HepG2 (cell line): Measurements from ENCODE around the gene ADGRG1. TPM values are rescaled to one million over a fixed set of nuclear protein-coding genes. Genes with fewer than 3 reads are reported as not detected.

Experiments used
- ARID3A ChIP-seq: IDR thresholded peaks from 2 replicates; pipeline ENCODE4 v1.6.1; 2012; ENCODE audit warnings: low read depth, low read length, improper control_type of control experiment
- BORCS8-MEF2B ChIP-seq: sonication (generic); formaldehyde crosslinking; IDR thresholded peaks from 2 replicates; pipeline ENCODE4 v1.8.0; 2022; ENCODE audit warnings: mild to moderate bottlenecking, missing genetic modification reagents
- ETV6 ChIP-seq: sonication (generic); formaldehyde crosslinking; conservative IDR thresholded peaks from 2 replicates; pipeline ENCODE4 v1.4.0; 2020; ENCODE audit warnings: missing genetic modification reagents
- FOXJ3 ChIP-seq: sonication (generic); formaldehyde crosslinking; IDR thresholded peaks from 2 replicates; pipeline ENCODE4 v1.4.0; 2020; ENCODE audit warnings: missing genetic modification reagents, mild to moderate bottlenecking, borderline replicate concordance
- FUBP1 ChIP-seq: sonication (generic); formaldehyde crosslinking; IDR thresholded peaks from 2 replicates; pipeline ENCODE4 v1.5.1; 2020; ENCODE audit warnings: missing genetic modification reagents, mild to moderate bottlenecking, borderline replicate concordance
- GATAD2A ChIP-seq: IDR thresholded peaks from 2 replicates; pipeline ENCODE4 v1.6.1; 2016
- KDM2A ChIP-seq: sonication (generic); formaldehyde crosslinking; IDR thresholded peaks from 2 replicates; pipeline ENCODE4 v1.4.0; 2020; ENCODE audit warnings: low read depth, missing genetic modification reagents, borderline replicate concordance
- KDM4B ChIP-seq: sonication (generic); formaldehyde crosslinking; IDR thresholded peaks from 2 replicates; pipeline ENCODE4 v1.4.0; 2020; ENCODE audit warnings: missing genetic modification reagents
- KDM6A ChIP-seq: IDR thresholded peaks from 2 replicates; pipeline ENCODE4 v1.6.1; 2016; ENCODE audit warnings: low read depth
- KMT2B ChIP-seq: IDR thresholded peaks from 2 replicates; pipeline ENCODE4 v1.6.1; 2016; ENCODE audit warnings: missing genetic modification reagents, missing compliant biosample characterization
- NONO ChIP-seq, 2 experiments: fragments of 450-650 bp in 1 of 2; sonication (generic) in 1 of 2; formaldehyde crosslinking in 1 of 2; IDR thresholded peaks in 1 of 2; conservative IDR thresholded peaks in 1 of 2; 2 replicates each; pipeline versions ENCODE4 v1.6.1 to v1.8.0; 2017 to 2022; ENCODE audit warnings: mild to moderate bottlenecking in 1 of 2, missing genetic modification reagents in 1 of 2, moderate library complexity in 1 of 2
- POLR2AphosphoS2 ChIP-seq: IDR thresholded peaks from 2 replicates; pipeline ENCODE4 v1.6.1; 2011; ENCODE audit warnings: low read depth, low read length, improper control_type of control experiment
- RELA ChIP-seq: sonication (generic); formaldehyde crosslinking; IDR thresholded peaks from 2 replicates; pipeline ENCODE4 v1.4.0; 2020; ENCODE audit warnings: missing genetic modification reagents
- TARDBP ChIP-seq: sonication (generic); formaldehyde crosslinking; IDR thresholded peaks from 2 replicates; pipeline ENCODE4 v1.8.0; 2022; ENCODE audit warnings: mild to moderate bottlenecking, missing genetic modification reagents
- ZFX ChIP-seq: sonication (generic); formaldehyde crosslinking; IDR thresholded peaks from 2 replicates; pipeline ENCODE4 v1.4.0; 2020; ENCODE audit warnings: mild to moderate bottlenecking, low read depth, missing genetic modification reagents, moderate library complexity
- ZNF350 ChIP-seq: sonication (generic); formaldehyde crosslinking; IDR thresholded peaks from 2 replicates; pipeline ENCODE4 v1.4.0; 2020; ENCODE audit warnings: mild to moderate bottlenecking, low read depth, missing genetic modification reagents, borderline replicate concordance
- ZNF543 ChIP-seq: sonication (generic); formaldehyde crosslinking; IDR thresholded peaks from 2 replicates; pipeline ENCODE4 v1.4.0; 2020; ENCODE audit warnings: mild to moderate bottlenecking, missing genetic modification reagents
- ZNF547 ChIP-seq: sonication (generic); formaldehyde crosslinking; IDR thresholded peaks from 2 replicates; pipeline ENCODE4 v1.5.1; 2020; ENCODE audit warnings: mild to moderate bottlenecking, missing genetic modification reagents
- ZNF644 ChIP-seq: IDR thresholded peaks from 2 replicates; pipeline ENCODE4 v1.6.1; 2016; ENCODE audit warnings: low read depth
- ZNF720 ChIP-seq: sonication (generic); formaldehyde crosslinking; IDR thresholded peaks from 2 replicates; pipeline ENCODE4 v1.4.0; 2020; ENCODE audit warnings: missing genetic modification reagents
- ZNF724P ChIP-seq: sonication (generic); formaldehyde crosslinking; IDR thresholded peaks from 2 replicates; pipeline ENCODE4 v1.8.0; 2022; ENCODE audit warnings: missing genetic modification reagents, borderline replicate concordance
- polyA plus RNA-seq, 8 experiments: library from polyadenylated mRNA; depleted of rRNA in 3 of 8; stranded (reverse) in 7 of 8; unstranded in 1 of 8; fragments of >200 nt; fragmentation: Illumina TruSeq in 4 of 8; extraction: Trizol in 4 of 8; gene quantifications; 2 replicates each; pipeline versions ENCODE4 v1.2.1 to v1.2.3, GENCODE V29; 2011 to 2016; ENCODE audit warnings: low read depth in 4 of 8, missing spikeins in 1 of 8, mixed read lengths in 1 of 8; ENCODE audit not compliant: insufficient read depth in 1 of 8
- total RNA-seq, 5 experiments: library from RNA; depleted of rRNA; stranded (reverse); fragments of >200 nt; fragmentation: Illumina TruSeq; extraction: Trizol; gene quantifications; 2 replicates each; pipeline ENCODE4 v1.2.3, GENCODE V29; 2016; ENCODE audit warnings: low read depth in 1 of 5
- TF ChIP-seq, protein P1 (sequence below): sonication (generic); formaldehyde crosslinking; IDR thresholded peaks from 2 replicates; pipeline ENCODE4 v1.8.0; 2022; ENCODE audit warnings: missing genetic modification reagents, mild to moderate bottlenecking, borderline replicate concordance
- TF ChIP-seq, protein P2 (sequence below): sonication (generic); formaldehyde crosslinking; IDR thresholded peaks from 2 replicates; pipeline ENCODE4 v1.4.0; 2020; ENCODE audit warnings: missing genetic modification reagents

ADGRG1 gene
- total and polyA plus RNA-seq, 2 of the 13 experiments (the other 11 are each of a cell fraction or from before 2014, with no cell fraction given) = 2.7 to 5.9 TPM

GRCh38 chr16:57606847-57607501 is 21.5 kb upstream of the ADGRG1 start (continued):
- peak; percentile 69; the same call in 1 of the 2 replicates for TF ChIP-seq BORCS8-MEF2B (CRISPR knock-in tag)
- peak; percentile 82 for TF ChIP-seq KDM6A (CRISPR knock-in tag)
- no peak for TF ChIP-seq KMT2B (CRISPR knock-in tag)
- peak; percentile 89 for TF ChIP-seq GATAD2A (CRISPR knock-in tag)
- 0 out of 2 replicates have a peak, but pooled peaks have one; percentile 76 for TF ChIP-seq RELA
- TF ChIP-seq, protein P1, sequence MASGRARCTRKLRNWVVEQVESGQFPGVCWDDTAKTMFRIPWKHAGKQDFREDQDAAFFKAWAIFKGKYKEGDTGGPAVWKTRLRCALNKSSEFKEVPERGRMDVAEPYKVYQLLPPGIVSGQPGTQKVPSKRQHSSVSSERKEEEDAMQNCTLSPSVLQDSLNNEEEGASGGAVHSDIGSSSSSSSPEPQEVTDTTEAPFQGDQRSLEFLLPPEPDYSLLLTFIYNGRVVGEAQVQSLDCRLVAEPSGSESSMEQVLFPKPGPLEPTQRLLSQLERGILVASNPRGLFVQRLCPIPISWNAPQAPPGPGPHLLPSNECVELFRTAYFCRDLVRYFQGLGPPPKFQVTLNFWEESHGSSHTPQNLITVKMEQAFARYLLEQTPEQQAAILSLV = peak; percentile 22; the same call in 1 of the 2 replicates
- peak; percentile 86 for TF ChIP-seq ZNF350 (CRISPR knock-in tag)
- TF ChIP-seq ZNF720 = no peak
- 0 out of 2 replicates have a peak, but pooled peaks have one; percentile 38 for TF ChIP-seq ETV6
- TF ChIP-seq ZFX = peak; percentile 90
- TF ChIP-seq FUBP1 (CRISPR knock-in tag) = no peak
- TF ChIP-seq ZNF644 (CRISPR knock-in tag) = peak; percentile 85
- TF ChIP-seq ZNF543 (CRISPR knock-in tag) = no peak
- TF ChIP-seq POLR2AphosphoS2 = no peak
- no peak for TF ChIP-seq NONO (IDR thresholded peaks at IDR 0.05)
- TF ChIP-seq NONO (CRISPR knock-in tag; conservative IDR thresholded peaks at IDR 0.05) = peak; percentile 75
- TF ChIP-seq ARID3A = no peak
- no peak for TF ChIP-seq FOXJ3 (CRISPR knock-in tag)
- peak; percentile 36 for TF ChIP-seq TARDBP (CRISPR knock-in tag)
- TF ChIP-seq KDM4B (CRISPR knock-in tag) = 0 out of 2 replicates have a peak, but pooled peaks have one; percentile 38
- peak; percentile 92; the same call in 1 of the 2 replicates for TF ChIP-seq ZNF724P (CRISPR knock-in tag)
- TF ChIP-seq, protein P2, sequence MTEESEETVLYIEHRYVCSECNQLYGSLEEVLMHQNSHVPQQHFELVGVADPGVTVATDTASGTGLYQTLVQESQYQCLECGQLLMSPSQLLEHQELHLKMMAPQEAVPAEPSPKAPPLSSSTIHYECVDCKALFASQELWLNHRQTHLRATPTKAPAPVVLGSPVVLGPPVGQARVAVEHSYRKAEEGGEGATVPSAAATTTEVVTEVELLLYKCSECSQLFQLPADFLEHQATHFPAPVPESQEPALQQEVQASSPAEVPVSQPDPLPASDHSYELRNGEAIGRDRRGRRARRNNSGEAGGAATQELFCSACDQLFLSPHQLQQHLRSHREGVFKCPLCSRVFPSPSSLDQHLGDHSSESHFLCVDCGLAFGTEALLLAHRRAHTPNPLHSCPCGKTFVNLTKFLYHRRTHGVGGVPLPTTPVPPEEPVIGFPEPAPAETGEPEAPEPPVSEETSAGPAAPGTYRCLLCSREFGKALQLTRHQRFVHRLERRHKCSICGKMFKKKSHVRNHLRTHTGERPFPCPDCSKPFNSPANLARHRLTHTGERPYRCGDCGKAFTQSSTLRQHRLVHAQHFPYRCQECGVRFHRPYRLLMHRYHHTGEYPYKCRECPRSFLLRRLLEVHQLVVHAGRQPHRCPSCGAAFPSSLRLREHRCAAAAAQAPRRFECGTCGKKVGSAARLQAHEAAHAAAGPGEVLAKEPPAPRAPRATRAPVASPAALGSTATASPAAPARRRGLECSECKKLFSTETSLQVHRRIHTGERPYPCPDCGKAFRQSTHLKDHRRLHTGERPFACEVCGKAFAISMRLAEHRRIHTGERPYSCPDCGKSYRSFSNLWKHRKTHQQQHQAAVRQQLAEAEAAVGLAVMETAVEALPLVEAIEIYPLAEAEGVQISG (CRISPR knock-in tag) = peak; percentile 58
- TF ChIP-seq KDM2A (CRISPR knock-in tag) = peak; percentile 18; the same call in 1 of the 2 replicates
- TF ChIP-seq ZNF547 = 0 out of 2 replicates have a peak, but pooled peaks have one; percentile 50
